GM23338 (cell line): ENCODE data around the gene FOXJ3. TPM values are rescaled to one million over a fixed set of nuclear protein-coding genes. Genes with fewer than 3 reads are reported as not detected.

Experiments
- ATAC-seq: fragments of 200-7000 bp; cut with Tn5 transposase; 3 replicates; pipeline ENCODE4 v1.9.1; 2020
- DNase-seq: peaks from one replicate; pipeline ENCODE4 v3.0.0-alpha.2; 2015; ENCODE audit warnings: low spot score
- H2AFZ ChIP-seq: fragments of 200-600 bp; sonication (generic); 2 replicates; pipeline ENCODE4 v1.8.0; 2016; ENCODE audit warnings: antibody characterized with exemption, mild to moderate bottlenecking, moderate library complexity
- H3F3A ChIP-seq: fragments of 200-600 bp; sonication (generic); replicated peaks from 2 replicates; pipeline ENCODE4 v1.8.0; 2017; ENCODE audit warnings: antibody characterized with exemption, mixed run types, low read depth
- H3K27ac ChIP-seq: fragments of 200-600 bp; sonication (generic); 2 replicates; pipeline ENCODE4 v1.6.1; 2016; ENCODE audit warnings: low read depth
- H3K27me3 ChIP-seq: fragments of 200-600 bp; sonication (generic); 2 replicates; pipeline ENCODE4 v1.8.0; 2016; ENCODE audit warnings: mild to moderate bottlenecking, mixed run types, moderate library complexity; ENCODE audit not compliant: insufficient read depth
- H3K36me3 ChIP-seq: fragments of 200-600 bp; sonication (generic); 2 replicates; pipeline ENCODE4 v1.8.0; 2016; ENCODE audit warnings: mild to moderate bottlenecking; ENCODE audit not compliant: insufficient read depth
- H3K4me1 ChIP-seq: fragments of 200-600 bp; sonication (generic); 2 replicates; pipeline ENCODE4 v1.8.0; 2016; ENCODE audit warnings: mild to moderate bottlenecking, moderate library complexity; ENCODE audit not compliant: insufficient read depth
- H3K4me2 ChIP-seq: fragments of 200-600 bp; sonication (generic); 2 replicates; pipeline ENCODE4 v1.7.1; 2017; ENCODE audit warnings: mixed run types
- H3K4me3 ChIP-seq: fragments of 200-600 bp; sonication (generic); 2 replicates; pipeline ENCODE4 v1.6.1; 2016; ENCODE audit warnings: mixed run types
- H3K79me2 ChIP-seq: fragments of 200-600 bp; sonication (generic); replicated peaks from 2 replicates; pipeline ENCODE4 v1.8.0; 2017; ENCODE audit warnings: mild to moderate bottlenecking; ENCODE audit not compliant: insufficient read depth
- H3K9me2 ChIP-seq: fragments of 200-600 bp; sonication (generic); 2 replicates; pipeline ENCODE4 v1.8.0; 2017; ENCODE audit not compliant: insufficient read depth
- H4K20me1 ChIP-seq: fragments of 200-600 bp; sonication (generic); replicated peaks from 2 replicates; pipeline ENCODE4 v1.8.0; 2017; ENCODE audit warnings: mild to moderate bottlenecking; ENCODE audit not compliant: insufficient read depth
- H3K27ac Mint-ChIP-seq: 2 replicates; pipeline ENCODE4 v1.8.0; 2020; ENCODE audit warnings: inconsistent platforms, mild to moderate bottlenecking, moderate library complexity, mixed read lengths
- H3K27me3 Mint-ChIP-seq: 3 replicates; pipeline ENCODE4 v1.8.0; 2022; ENCODE audit warnings: low read depth, mild to moderate bottlenecking, moderate library complexity, mixed read lengths, inconsistent platforms; ENCODE audit not compliant: insufficient read depth, poor library complexity
- H3K36me3 Mint-ChIP-seq: 3 replicates; pipeline ENCODE4 v1.8.0; 2021; ENCODE audit warnings: low read depth, mild to moderate bottlenecking, inconsistent platforms, moderate library complexity, mixed read lengths
- H3K4me1 Mint-ChIP-seq: 3 replicates; pipeline ENCODE4 v1.8.0; 2020; ENCODE audit warnings: mild to moderate bottlenecking, inconsistent platforms, mixed read lengths
- H3K4me3 Mint-ChIP-seq: 3 replicates; pipeline ENCODE4 v1.8.0; 2021; ENCODE audit warnings: moderate library complexity, mild to moderate bottlenecking, inconsistent platforms, mixed read lengths
- H3K9me3 Mint-ChIP-seq: 3 replicates; pipeline ENCODE4 v1.8.0; 2020; ENCODE audit warnings: moderate library complexity, mild to moderate bottlenecking, inconsistent platforms, mixed read lengths
- CREB1 ChIP-seq: fragments of 250-450 bp; sonication (Bioruptor Pico); IDR thresholded peaks from 2 replicates; pipeline ENCODE4 v1.5.0; 2020; ENCODE audit warnings: low read depth, mild to moderate bottlenecking, moderate library complexity
- EZH2 ChIP-seq: fragments of 200-600 bp; sonication (generic); IDR thresholded peaks from one replicate; pipeline ENCODE4 v1.8.0; 2017; ENCODE audit warnings: antibody characterized with exemption, mild to moderate bottlenecking, low read depth; ENCODE audit not compliant: unreplicated experiment
- EZH2phosphoT487 ChIP-seq: fragments of 200-600 bp; sonication (generic); IDR thresholded peaks from one replicate; pipeline ENCODE4 v1.8.1; 2018; ENCODE audit warnings: antibody characterized with exemption; ENCODE audit not compliant: unreplicated experiment
- JUNB ChIP-seq: IDR thresholded peaks from one replicate; pipeline ENCODE4 v1.6.1; 2016; ENCODE audit warnings: antibody characterized with exemption; ENCODE audit not compliant: unreplicated experiment
- NANOG ChIP-seq: IDR thresholded peaks from 2 replicates; pipeline ENCODE4 v1.6.1; 2016; ENCODE audit warnings: antibody characterized with exemption, borderline replicate concordance
- POLR2AphosphoS5 ChIP-seq: IDR thresholded peaks from 2 replicates; pipeline ENCODE4 v1.6.1; 2016; ENCODE audit warnings: antibody characterized with exemption, low read depth
- STAT1 ChIP-seq: IDR thresholded peaks from one replicate; pipeline ENCODE4 v1.6.1; 2016; ENCODE audit warnings: antibody characterized with exemption; ENCODE audit not compliant: unreplicated experiment
- ZNF114 ChIP-seq: fragments of 250-450 bp; sonication (Bioruptor Pico); IDR thresholded peaks from 2 replicates; pipeline ENCODE4 v1.5.0; 2020; ENCODE audit warnings: mild to moderate bottlenecking, moderate library complexity
- ZNF331 ChIP-seq: fragments of 250-450 bp; sonication (Bioruptor Pico); IDR thresholded peaks from 2 replicates; pipeline ENCODE4 v1.5.0; 2020; ENCODE audit warnings: low read depth, mild to moderate bottlenecking, moderate library complexity
- polyA plus RNA-seq: library from polyadenylated mRNA; unstranded; fragments of >200 nt; fragmentation: Nextera tagmentation; extraction: Ambion mirVana; gene quantifications from 2 replicates; pipeline ENCODE4 v1.2.1, GENCODE V29; 2016
- total RNA-seq: library from RNA; depleted of rRNA; stranded (reverse); fragments of >200 nt; shearing (Covaris generic); gene quantifications from 2 replicates; pipeline ENCODE4 v1.2.3, GENCODE V29; 2014
- TF ChIP-seq, protein P1 (sequence below): fragments of 250-450 bp; sonication (Bioruptor Pico); IDR thresholded peaks from 2 replicates; pipeline ENCODE4 v1.5.0; 2020; ENCODE audit warnings: mild to moderate bottlenecking, moderate library complexity
- TF ChIP-seq, protein P2 (sequence below): IDR thresholded peaks from 2 replicates; pipeline ENCODE4 v1.6.1; 2016; ENCODE audit warnings: antibody characterized with exemption
- TF ChIP-seq, protein P3 (sequence below), 2 experiments: fragments of 200-600 bp in 1 of 2; sonication (generic) in 1 of 2; conservative IDR thresholded peaks; 2 replicates each; pipeline versions ENCODE4 v1.5.1 to v1.6.1; 2016 to 2017; ENCODE audit warnings: antibody characterized with exemption in 2 of 2, low read depth in 2 of 2, mild to moderate bottlenecking in 2 of 2, moderate library complexity in 1 of 2
- TF ChIP-seq, protein P4 (sequence below): IDR thresholded peaks from one replicate; pipeline ENCODE4 v1.6.1; 2018; ENCODE audit warnings: antibody characterized with exemption; ENCODE audit not compliant: unreplicated experiment

The FOXJ3 gene
- total and polyA plus RNA-seq, 2 experiments from 2014 or later: 36.6 to 53.3 TPM

DNA sequence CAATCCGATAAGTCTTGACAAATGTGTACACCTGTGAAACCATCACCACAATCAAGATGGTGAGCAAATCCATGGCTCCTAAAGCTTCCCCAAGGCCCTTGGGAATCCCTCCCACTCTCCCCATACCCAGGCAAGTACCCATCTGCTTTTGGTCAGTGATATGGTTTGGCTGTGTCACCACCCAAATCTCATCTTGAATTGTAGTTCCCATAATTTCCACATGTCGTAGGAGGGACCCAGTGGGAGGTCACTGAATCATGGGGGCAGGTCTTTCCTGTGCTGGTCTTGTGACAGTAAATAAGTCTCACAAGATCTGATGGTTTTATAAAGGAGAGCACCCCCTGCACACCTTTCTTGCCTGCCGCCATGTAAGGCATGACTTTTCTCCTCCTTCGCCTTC, 196.4 kb downstream of the FOXJ3 start:
- Mint-ChIP-seq H3K36me3 (no peaks in the 10 kb centered on the region), H3K9me3 (no peaks in the 10 kb centered on the region; the same call in 2 of the 3 replicates), H3K4me1 (no peaks in the 10 kb centered on the region), H3K27ac (no peak overlapping the region), H3K27me3 (no peaks in the 10 kb centered on the region), H3K4me3 (no peak overlapping the region)
- Histone ChIP-seq H3K79me2 (no peaks in the 10 kb centered on the region), H3K27me3 (no peaks in the 10 kb centered on the region), H3K9me2 (0 out of 2 replicates have a peak, but pooled peaks cover 3% of the 10 kb centered on the region), H2AFZ (no peak overlapping the region), H3K36me3 (no peaks in the 10 kb centered on the region), H3K4me2 (no peak overlapping the region), H3K4me1 (no peaks in the 10 kb centered on the region), H4K20me1 (no peaks in the 10 kb centered on the region), H3K27ac (no peak overlapping the region), H3K4me3 (no peak overlapping the region), H3F3A (no peaks in the 10 kb centered on the region)
- no peak for ATAC-seq
- no peak for TF ChIP-seq EZH2
- TF ChIP-seq EZH2phosphoT487: no peak
- no peak for TF ChIP-seq JUNB
- TF ChIP-seq STAT1: no peak
- TF ChIP-seq, protein P1, sequence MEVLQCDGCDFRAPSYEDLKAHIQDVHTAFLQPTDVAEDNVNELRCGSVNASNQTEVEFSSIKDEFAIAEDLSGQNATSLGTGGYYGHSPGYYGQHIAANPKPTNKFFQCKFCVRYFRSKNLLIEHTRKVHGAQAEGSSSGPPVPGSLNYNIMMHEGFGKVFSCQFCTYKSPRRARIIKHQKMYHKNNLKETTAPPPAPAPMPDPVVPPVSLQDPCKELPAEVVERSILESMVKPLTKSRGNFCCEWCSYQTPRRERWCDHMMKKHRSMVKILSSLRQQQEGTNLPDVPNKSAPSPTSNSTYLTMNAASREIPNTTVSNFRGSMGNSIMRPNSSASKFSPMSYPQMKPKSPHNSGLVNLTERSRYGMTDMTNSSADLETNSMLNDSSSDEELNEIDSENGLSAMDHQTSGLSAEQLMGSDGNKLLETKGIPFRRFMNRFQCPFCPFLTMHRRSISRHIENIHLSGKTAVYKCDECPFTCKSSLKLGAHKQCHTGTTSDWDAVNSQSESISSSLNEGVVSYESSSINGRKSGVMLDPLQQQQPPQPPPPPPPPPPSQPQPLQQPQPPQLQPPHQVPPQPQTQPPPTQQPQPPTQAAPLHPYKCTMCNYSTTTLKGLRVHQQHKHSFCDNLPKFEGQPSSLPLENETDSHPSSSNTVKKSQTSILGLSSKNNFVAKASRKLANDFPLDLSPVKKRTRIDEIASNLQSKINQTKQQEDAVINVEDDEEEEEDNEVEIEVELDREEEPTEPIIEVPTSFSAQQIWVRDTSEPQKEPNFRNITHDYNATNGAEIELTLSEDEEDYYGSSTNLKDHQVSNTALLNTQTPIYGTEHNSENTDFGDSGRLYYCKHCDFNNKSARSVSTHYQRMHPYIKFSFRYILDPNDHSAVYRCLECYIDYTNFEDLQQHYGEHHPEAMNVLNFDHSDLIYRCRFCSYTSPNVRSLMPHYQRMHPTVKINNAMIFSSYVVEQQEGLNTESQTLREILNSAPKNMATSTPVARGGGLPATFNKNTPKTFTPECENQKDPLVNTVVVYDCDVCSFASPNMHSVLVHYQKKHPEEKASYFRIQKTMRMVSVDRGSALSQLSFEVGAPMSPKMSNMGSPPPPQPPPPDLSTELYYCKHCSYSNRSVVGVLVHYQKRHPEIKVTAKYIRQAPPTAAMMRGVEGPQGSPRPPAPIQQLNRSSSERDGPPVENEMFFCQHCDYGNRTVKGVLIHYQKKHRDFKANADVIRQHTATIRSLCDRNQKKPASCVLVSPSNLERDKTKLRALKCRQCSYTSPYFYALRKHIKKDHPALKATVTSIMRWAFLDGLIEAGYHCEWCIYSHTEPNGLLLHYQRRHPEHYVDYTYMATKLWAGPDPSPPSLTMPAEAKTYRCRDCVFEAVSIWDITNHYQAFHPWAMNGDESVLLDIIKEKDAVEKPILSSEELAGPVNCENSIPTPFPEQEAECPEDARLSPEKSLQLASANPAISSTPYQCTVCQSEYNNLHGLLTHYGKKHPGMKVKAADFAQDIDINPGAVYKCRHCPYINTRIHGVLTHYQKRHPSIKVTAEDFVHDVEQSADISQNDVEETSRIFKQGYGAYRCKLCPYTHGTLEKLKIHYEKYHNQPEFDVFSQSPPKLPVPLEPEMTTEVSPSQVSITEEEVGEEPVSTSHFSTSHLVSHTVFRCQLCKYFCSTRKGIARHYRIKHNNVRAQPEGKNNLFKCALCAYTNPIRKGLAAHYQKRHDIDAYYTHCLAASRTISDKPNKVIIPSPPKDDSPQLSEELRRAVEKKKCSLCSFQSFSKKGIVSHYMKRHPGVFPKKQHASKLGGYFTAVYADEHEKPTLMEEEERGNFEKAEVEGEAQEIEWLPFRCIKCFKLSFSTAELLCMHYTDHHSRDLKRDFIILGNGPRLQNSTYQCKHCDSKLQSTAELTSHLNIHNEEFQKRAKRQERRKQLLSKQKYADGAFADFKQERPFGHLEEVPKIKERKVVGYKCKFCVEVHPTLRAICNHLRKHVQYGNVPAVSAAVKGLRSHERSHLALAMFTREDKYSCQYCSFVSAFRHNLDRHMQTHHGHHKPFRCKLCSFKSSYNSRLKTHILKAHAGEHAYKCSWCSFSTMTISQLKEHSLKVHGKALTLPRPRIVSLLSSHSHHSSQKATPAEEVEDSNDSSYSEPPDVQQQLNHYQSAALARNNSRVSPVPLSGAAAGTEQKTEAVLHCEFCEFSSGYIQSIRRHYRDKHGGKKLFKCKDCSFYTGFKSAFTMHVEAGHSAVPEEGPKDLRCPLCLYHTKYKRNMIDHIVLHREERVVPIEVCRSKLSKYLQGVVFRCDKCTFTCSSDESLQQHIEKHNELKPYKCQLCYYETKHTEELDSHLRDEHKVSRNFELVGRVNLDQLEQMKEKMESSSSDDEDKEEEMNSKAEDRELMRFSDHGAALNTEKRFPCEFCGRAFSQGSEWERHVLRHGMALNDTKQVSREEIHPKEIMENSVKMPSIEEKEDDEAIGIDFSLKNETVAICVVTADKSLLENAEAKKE: no peak
- TF ChIP-seq, protein P2, sequence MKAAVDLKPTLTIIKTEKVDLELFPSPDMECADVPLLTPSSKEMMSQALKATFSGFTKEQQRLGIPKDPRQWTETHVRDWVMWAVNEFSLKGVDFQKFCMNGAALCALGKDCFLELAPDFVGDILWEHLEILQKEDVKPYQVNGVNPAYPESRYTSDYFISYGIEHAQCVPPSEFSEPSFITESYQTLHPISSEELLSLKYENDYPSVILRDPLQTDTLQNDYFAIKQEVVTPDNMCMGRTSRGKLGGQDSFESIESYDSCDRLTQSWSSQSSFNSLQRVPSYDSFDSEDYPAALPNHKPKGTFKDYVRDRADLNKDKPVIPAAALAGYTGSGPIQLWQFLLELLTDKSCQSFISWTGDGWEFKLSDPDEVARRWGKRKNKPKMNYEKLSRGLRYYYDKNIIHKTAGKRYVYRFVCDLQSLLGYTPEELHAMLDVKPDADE: no peak
- no peak for TF ChIP-seq POLR2AphosphoS5
- TF ChIP-seq, protein P3, sequence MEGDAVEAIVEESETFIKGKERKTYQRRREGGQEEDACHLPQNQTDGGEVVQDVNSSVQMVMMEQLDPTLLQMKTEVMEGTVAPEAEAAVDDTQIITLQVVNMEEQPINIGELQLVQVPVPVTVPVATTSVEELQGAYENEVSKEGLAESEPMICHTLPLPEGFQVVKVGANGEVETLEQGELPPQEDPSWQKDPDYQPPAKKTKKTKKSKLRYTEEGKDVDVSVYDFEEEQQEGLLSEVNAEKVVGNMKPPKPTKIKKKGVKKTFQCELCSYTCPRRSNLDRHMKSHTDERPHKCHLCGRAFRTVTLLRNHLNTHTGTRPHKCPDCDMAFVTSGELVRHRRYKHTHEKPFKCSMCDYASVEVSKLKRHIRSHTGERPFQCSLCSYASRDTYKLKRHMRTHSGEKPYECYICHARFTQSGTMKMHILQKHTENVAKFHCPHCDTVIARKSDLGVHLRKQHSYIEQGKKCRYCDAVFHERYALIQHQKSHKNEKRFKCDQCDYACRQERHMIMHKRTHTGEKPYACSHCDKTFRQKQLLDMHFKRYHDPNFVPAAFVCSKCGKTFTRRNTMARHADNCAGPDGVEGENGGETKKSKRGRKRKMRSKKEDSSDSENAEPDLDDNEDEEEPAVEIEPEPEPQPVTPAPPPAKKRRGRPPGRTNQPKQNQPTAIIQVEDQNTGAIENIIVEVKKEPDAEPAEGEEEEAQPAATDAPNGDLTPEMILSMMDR (conservative IDR thresholded peaks at IDR 0.05; ENCODE audit: low read depth in 2 of 2): no peak
- TF ChIP-seq ZNF114: no peak
- no peak for TF ChIP-seq CREB1 (CRISPR knock-in tag)
- TF ChIP-seq, protein P4, sequence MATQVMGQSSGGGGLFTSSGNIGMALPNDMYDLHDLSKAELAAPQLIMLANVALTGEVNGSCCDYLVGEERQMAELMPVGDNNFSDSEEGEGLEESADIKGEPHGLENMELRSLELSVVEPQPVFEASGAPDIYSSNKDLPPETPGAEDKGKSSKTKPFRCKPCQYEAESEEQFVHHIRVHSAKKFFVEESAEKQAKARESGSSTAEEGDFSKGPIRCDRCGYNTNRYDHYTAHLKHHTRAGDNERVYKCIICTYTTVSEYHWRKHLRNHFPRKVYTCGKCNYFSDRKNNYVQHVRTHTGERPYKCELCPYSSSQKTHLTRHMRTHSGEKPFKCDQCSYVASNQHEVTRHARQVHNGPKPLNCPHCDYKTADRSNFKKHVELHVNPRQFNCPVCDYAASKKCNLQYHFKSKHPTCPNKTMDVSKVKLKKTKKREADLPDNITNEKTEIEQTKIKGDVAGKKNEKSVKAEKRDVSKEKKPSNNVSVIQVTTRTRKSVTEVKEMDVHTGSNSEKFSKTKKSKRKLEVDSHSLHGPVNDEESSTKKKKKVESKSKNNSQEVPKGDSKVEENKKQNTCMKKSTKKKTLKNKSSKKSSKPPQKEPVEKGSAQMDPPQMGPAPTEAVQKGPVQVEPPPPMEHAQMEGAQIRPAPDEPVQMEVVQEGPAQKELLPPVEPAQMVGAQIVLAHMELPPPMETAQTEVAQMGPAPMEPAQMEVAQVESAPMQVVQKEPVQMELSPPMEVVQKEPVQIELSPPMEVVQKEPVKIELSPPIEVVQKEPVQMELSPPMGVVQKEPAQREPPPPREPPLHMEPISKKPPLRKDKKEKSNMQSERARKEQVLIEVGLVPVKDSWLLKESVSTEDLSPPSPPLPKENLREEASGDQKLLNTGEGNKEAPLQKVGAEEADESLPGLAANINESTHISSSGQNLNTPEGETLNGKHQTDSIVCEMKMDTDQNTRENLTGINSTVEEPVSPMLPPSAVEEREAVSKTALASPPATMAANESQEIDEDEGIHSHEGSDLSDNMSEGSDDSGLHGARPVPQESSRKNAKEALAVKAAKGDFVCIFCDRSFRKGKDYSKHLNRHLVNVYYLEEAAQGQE: no peak
- no peak for TF ChIP-seq NANOG
- TF ChIP-seq ZNF331 (CRISPR knock-in tag): no peak
- no peak for DNase-seq
